GM21529 (cell line): ENCODE measurements around the gene PRDM5.
"Not testable (repeated sequence)": the region's sequence is repeated elsewhere in the genome, so short reads cannot be mapped to it uniquely, and the experiment has no call there.

Experiments used
- ATAC-seq: cut with Tn5 transposase; IDR thresholded peaks from one replicate; pipeline ENCODE4 v1.9.1; 2021; ENCODE audit not compliant: unreplicated experiment

PRDM5 gene

DNA sequence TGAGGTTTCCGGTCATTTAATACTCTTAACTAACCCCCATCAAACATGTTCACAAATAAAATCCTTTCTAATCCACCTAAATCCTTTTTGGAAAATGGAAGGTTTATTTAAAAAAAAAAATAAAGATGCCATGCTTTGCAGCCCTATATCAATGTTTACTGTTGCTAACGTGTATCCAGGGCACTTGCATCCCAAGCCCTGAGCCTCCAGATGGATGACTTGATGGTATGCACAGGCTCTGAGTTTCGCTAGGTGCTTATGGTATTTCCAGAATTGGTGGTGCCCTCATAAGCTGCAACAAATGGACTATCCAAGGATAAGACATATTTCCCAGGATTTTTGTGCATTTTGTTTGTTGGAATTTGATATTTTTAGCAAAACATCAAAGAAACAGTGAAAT lies 257.7 kb downstream of the PRDM5 start:
- no peak for ATAC-seq

DNA sequence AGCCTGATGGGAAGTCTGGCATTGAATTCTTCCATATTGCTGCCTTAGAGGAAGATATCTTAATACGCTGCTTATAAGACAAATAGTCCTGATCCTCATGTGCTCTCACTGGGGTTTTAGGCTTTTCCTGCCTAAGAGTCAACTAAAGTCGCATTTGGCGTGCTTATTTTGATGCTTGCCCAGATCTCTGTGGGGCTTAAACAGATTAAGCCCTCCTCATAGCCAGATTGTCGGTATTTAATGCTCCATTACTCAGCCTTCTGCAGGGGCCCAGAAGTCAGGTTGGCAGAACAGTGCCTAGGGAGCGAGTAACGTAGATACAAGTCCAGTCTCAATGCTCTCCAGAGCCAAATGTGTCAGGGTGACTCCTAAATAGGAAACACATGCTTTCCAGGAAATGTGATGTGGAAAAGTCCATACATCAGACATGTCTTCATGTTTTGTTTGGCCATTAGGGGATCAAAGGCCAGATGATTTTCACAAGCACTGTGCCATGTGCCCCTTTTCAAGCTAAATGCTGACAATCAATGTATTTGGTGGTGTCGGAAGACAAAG lies 262.8 kb downstream of the PRDM5 start:
- no peak for ATAC-seq

DNA sequence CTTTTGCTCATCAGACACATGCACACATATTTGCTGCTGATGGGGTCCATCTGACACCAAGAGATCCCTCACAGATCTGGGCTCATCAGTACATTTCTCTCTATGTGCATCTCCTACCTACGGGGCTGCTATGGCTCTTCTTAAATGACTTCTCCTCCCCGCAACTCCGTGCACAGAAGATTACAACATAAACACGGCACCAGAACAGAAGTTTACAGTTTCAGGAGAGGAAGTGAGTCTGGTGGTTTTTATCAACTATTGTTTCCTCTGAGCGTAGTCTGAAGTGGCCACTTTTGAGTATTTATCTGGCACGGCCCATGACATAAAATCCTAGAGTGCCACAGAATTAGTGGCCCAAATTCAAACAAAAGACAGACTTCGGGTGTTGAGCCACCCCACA lies 263.8 kb downstream of the PRDM5 start:
- ATAC-seq = no peak

DNA sequence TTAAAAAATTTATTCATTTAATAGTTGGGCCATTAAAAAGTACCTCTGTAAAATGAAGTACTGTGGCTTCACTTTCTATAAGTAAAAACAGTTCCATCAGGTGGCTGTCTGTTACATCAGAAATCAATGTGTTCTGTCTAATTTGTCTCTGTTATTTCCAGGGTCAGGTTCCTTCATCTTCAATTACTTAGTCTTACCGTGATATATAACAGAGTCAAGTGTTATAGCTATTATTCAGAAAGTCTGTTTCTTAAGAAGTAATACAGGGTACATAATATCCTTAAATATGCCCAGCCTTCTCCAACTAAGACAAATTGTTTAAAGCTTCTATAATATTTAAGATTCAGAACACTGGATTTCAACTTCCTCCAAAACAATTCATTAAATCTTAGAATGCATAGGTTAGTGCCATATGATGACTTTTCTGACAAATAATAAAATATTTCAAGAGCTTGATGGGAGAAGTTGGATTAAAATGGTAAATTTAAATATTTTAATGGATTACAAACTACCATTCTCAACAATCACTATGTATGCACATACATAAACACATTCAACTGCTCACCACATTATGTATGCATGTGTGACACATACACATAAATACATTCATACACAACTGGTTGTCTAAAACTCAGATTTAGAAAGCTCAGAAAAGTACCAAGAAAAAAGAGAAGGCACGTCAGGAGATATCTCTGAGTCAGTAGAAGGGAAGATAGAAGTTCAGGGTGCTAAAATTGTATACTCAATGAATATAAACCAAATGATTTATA lies 268.5 kb downstream of the PRDM5 start:
- ATAC-seq = no peak

DNA sequence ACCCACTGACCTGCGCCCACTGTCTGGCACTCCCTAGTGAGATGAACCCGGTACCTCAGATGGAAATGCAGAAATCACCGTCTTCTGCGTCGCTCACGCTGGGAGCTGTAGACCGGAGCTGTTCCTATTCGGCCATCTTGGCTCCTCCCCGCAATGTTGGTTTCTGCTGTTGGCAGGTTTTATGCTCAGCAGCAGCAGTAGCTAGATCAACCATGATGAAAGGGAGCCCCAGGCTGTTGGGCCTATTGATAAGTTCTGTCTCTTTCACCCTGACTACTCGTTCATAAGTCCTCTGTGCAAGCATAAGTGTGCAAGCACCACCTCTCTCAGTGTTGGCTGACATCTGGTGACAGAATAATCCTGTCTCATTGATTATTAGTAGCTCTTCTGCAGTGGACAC lies 274.2 kb downstream of the PRDM5 start:
- ATAC-seq = not testable (repeated sequence)
